Vagina (tissue), 2 donors: ENCODE data around the gene S100A7A. TPM values are rescaled to one million over a fixed set of nuclear protein-coding genes. Genes with fewer than 3 reads are reported as not detected.
"Not testable (repeated sequence)": the region's sequence is repeated elsewhere in the genome, so short reads cannot be mapped to it uniquely, and the experiment has no call there.

Experiments
- DNase-seq, 2 donors: peaks; one replicate each; pipeline ENCODE4 v3.0.0-alpha.2; 2017; ENCODE audit errors: extremely low spot score in 2 of 2
- H3K27ac ChIP-seq: fragments of 200-600 bp; sonication (generic); one replicate; pipeline ENCODE4 v1.5.1; 2019
- H3K27me3 ChIP-seq: fragments of 200-600 bp; sonication (generic); one replicate; pipeline ENCODE4 v1.5.1; 2019
- H3K36me3 ChIP-seq, 2 donors: fragments of 200-600 bp; sonication (generic); one replicate each; pipeline ENCODE4 v1.5.1; 2017 to 2019
- H3K4me1 ChIP-seq: fragments of 200-600 bp; sonication (generic); one replicate; pipeline ENCODE4 v1.5.1; 2019
- H3K4me3 ChIP-seq, 2 donors: fragments of 200-600 bp; sonication (generic); 1 replicate in 1 of 2; 2 replicates in 1 of 2; pipeline ENCODE4 v1.5.1; 2016 to 2019
- H3K9me3 ChIP-seq: fragments of 200-600 bp; sonication (generic); one replicate; pipeline ENCODE4 v1.5.1; 2019
- POLR2A ChIP-seq, 2 donors: fragments of 450-650 bp; IDR thresholded peaks; one replicate each; pipeline ENCODE4 v1.6.1; 2017; ENCODE audit warnings: antibody characterized with exemption in 2 of 2, mild to moderate bottlenecking in 2 of 2, moderate library complexity in 2 of 2
- POLR2AphosphoS5 ChIP-seq, 2 donors: sonication (generic); formaldehyde crosslinking; IDR thresholded peaks; one replicate each; pipeline ENCODE4 v1.9.0; 2017; ENCODE audit warnings: antibody characterized with exemption in 2 of 2, mild to moderate bottlenecking in 2 of 2, low read depth in 1 of 2; ENCODE audit not compliant: insufficient read depth in 1 of 2
- intact Hi-C: fragments of 100-400 bp; cut with DNase I; formaldehyde crosslinking; loops from one replicate; pipeline ENCODE4 v1.15.1; 2023
- total RNA-seq: library from RNA; depleted of rRNA; stranded (reverse); fragments of >200 nt; gene quantifications from one replicate; pipeline ENCODE4 v1.2.3, GENCODE V29; 2016
- TF ChIP-seq, protein P1 (sequence below), 3 experiments: fragments of 450-650 bp in 2 of 3; fragments of 200-600 bp in 1 of 3; sonication (generic) in 1 of 3; IDR thresholded peaks; one replicate each; pipeline ENCODE4 v1.5.1; 2017 to 2019; ENCODE audit warnings: antibody characterized with exemption in 3 of 3, mild to moderate bottlenecking in 2 of 3, moderate library complexity in 2 of 3

Gene S100A7A
- total RNA-seq, 1 donor from 2014 or later = not detected

GRCh38 chr1:153403421-153404085, 12.8 kb upstream of the S100A7A start:
- no peak overlapping the region for H3K27ac ChIP-seq
- intact Hi-C loops = no loop called here
- DNase-seq = peak; percentile 31 to 54
- H3K9me3 ChIP-seq = no peaks in the 10 kb centered on the region
- H3K27me3 ChIP-seq = no peaks in the 10 kb centered on the region
- no peak for TF ChIP-seq POLR2A (IDR thresholded peaks at IDR 0.05)
- TF ChIP-seq POLR2AphosphoS5 (IDR thresholded peaks at IDR 0.05; ENCODE audit: insufficient read depth in 1 of 2, low read depth in 1 of 2) = no peak
- no peaks in the 10 kb centered on the region for H3K4me1 ChIP-seq
- H3K4me3 ChIP-seq = no peak overlapping the region
- H3K36me3 ChIP-seq = no peaks in the 10 kb centered on the region

DNA sequence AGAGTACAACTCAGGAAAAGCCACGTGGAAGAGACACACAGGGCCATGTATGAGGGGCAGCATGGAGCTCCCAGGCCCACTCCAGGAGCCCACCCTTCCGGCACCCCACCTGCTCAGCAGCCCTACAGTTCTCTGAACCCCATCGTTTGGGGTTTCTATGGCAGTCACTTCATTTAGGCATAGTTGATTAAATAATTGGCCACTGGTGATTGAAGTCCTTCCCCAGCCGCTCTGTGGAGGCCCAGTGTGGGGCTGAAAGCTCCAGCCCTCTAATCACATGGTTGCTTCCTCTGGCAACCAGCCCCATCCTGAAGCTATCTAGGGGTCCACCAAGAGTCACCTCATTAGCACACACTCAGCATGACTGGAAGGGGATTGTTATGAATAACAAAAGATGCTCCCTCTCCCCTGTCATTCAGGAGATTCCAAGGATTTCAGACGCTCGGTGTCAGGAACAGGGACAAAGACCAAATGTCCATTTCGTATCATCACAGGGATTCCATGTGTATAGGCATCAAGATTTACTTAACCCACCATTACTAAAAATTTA, 12.2 kb upstream of the S100A7A start:
- H3K27me3 ChIP-seq = no peaks in the 10 kb centered on the region
- H3K4me1 ChIP-seq = no peaks in the 10 kb centered on the region
- no peaks in the 10 kb centered on the region for H3K36me3 ChIP-seq
- intact Hi-C loops = no loop called here
- no peak overlapping the region for H3K4me3 ChIP-seq
- DNase-seq = peak in 1 of 2 donors; percentile 43
- H3K27ac ChIP-seq = no peak overlapping the region
- no peak for TF ChIP-seq POLR2AphosphoS5 (IDR thresholded peaks at IDR 0.05; ENCODE audit: insufficient read depth in 1 of 2, low read depth in 1 of 2)
- TF ChIP-seq, protein P1, sequence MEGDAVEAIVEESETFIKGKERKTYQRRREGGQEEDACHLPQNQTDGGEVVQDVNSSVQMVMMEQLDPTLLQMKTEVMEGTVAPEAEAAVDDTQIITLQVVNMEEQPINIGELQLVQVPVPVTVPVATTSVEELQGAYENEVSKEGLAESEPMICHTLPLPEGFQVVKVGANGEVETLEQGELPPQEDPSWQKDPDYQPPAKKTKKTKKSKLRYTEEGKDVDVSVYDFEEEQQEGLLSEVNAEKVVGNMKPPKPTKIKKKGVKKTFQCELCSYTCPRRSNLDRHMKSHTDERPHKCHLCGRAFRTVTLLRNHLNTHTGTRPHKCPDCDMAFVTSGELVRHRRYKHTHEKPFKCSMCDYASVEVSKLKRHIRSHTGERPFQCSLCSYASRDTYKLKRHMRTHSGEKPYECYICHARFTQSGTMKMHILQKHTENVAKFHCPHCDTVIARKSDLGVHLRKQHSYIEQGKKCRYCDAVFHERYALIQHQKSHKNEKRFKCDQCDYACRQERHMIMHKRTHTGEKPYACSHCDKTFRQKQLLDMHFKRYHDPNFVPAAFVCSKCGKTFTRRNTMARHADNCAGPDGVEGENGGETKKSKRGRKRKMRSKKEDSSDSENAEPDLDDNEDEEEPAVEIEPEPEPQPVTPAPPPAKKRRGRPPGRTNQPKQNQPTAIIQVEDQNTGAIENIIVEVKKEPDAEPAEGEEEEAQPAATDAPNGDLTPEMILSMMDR (IDR thresholded peaks at IDR 0.05) = no peak
- no peak for TF ChIP-seq POLR2A (IDR thresholded peaks at IDR 0.05)
- H3K9me3 ChIP-seq = no peaks in the 10 kb centered on the region

DNA sequence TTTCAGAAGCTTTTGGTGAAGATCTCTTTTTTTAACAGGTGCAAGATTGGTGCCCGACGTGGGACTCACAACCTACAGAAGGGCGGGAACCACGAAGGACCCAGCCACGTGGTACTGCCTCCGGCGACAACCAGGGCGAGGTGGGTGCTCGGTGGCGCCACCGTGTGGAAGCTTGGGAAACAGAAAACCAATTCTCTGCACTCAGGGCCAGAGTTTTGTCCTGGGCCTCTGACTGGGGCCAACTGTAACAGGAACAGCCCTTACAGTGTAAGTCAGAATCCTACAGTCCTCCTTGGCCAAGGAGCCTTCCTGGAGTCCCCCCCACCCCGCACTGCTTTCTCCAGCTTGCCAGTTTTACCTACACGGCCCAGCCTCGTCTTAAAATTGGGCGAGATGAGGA, 11.6 kb upstream of the S100A7A start:
- no peaks in the 10 kb centered on the region for H3K9me3 ChIP-seq
- intact Hi-C loops = no loop called here
- peak; percentile 69 to 82 for DNase-seq
- no peaks in the 10 kb centered on the region for H3K4me1 ChIP-seq
- H3K4me3 ChIP-seq = no peak overlapping the region
- no peak overlapping the region for H3K27ac ChIP-seq
- H3K27me3 ChIP-seq = no peaks in the 10 kb centered on the region
- TF ChIP-seq, protein P1 (IDR thresholded peaks at IDR 0.05) = peak in 1 of 3 experiments; percentile 17
- TF ChIP-seq POLR2AphosphoS5 (IDR thresholded peaks at IDR 0.05; ENCODE audit: insufficient read depth in 1 of 2, low read depth in 1 of 2) = no peak
- no peak for TF ChIP-seq POLR2A (IDR thresholded peaks at IDR 0.05)
- no peaks in the 10 kb centered on the region for H3K36me3 ChIP-seq

DNA sequence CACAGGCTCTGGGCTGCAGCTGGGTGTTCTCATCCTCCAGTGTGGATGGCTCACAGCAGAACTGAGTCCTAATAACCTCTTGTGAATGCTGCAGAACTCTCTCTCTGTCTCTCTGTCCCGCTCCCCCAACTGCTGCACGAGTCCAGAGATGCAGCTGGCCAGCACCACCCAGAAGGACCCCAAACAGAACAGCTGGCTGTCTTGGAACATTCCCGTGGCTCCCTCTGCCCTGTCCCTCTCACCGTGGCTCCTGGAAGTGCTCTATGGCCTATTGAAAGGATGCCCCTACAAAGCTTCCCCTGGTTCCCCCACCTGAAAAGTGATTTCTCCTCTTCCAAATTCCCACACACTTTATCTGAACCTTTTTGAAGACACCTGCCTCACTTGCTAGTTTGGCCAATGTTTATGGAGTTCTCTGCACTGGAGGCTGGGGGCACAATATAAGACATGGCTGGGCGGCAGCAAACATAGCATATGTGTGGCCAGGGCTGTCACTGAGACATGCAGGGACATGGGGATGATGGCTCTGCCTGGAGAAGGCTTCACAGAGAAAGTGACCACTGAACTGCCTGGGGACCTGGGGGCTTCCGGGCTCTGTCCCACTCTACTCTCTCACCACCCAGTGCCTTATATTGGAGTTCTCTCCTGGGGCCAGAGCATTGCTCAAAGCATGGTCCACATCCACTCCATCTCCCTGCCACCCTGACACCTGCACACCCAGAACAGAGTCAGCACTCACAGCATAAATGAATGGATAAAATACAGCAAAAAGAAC, 10.3 kb upstream of the S100A7A start:
- intact Hi-C loops, H3K4me3 ChIP-seq, H3K27me3 ChIP-seq, H3K36me3 ChIP-seq, H3K27ac ChIP-seq, H3K4me1 ChIP-seq, H3K9me3 ChIP-seq: not testable (repeated sequence)
- peak; percentile 52 to 54 for DNase-seq

DNA sequence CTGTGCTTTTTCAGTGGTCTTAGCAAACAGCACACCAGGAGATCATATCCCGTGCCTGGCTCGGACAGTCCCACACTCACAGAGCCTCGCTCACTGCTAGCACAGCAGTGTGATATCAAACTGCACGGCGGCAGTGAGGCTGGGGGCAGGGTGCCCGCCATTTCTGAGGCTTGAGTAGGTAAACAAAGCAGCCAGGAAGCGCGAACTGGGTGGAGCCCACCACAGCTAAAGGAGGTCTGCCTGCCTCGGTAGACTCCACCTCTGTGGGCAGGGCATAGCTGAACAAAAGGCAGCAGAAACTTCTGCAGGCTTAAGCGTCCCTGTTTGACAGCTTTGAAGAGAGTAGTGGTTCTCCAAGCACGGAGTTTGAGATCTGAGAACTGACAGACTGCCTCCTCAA, 9.0 kb upstream of the S100A7A start:
- H3K36me3 ChIP-seq, H3K9me3 ChIP-seq, H3K27me3 ChIP-seq, H3K4me3 ChIP-seq, H3K4me1 ChIP-seq, H3K27ac ChIP-seq, intact Hi-C loops: not testable (repeated sequence)
- DNase-seq = peak in 1 of 2 donors; percentile 34

DNA sequence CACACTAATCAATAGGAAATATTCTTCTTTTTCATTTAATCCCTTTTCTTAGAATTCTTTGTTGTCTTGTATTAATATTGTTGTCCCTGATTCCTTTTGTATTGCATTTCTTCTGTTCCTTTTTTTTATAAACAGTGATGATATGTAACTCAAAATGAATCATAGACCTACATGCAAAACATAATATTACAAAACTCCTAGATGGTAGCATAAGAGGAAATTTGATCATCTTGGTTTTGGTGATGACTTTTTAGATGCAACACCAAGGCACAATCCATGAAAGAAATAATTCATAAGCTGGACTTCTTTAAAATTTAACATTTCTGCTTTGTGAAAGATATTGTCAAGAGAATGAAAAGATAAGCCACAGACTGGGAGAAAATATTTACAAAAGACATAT, 2.4 kb upstream of the S100A7A start:
- H3K4me3 ChIP-seq, H3K9me3 ChIP-seq, DNase-seq, H3K4me1 ChIP-seq, H3K27ac ChIP-seq, intact Hi-C loops, H3K27me3 ChIP-seq, H3K36me3 ChIP-seq: not testable (repeated sequence)
